HG03432 (cell line): ENCODE measurements around the gene XIRP2.
"Not testable (repeated sequence)": the region's sequence is repeated elsewhere in the genome, so short reads cannot be mapped to it uniquely, and the experiment has no call there.

Experiments used
- ATAC-seq: cut with Tn5 transposase; IDR thresholded peaks from one replicate; pipeline ENCODE4 v1.9.1; 2021; ENCODE audit warnings: mild to moderate bottlenecking, moderate library complexity; ENCODE audit not compliant: unreplicated experiment

The XIRP2 gene

DNA sequence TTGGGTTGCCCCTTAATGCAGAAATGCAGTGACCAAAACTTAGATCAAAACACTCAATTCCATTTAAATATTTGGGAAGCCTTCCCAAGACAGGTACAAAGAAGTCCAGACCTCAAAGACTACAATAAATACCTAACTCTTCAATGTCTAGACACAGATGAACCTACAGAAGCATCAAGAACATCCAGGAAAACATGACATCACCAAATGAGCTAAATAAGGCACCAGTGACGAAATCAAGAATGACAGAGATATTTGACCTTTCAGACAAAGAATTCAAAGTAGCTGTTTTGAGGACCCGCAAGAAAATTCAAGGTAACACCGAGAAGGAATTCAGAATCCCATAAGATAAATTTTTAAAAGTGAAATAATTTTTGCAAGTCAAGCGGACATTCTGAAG, 140.2 kb downstream of the XIRP2 start:
- no peak for ATAC-seq

DNA sequence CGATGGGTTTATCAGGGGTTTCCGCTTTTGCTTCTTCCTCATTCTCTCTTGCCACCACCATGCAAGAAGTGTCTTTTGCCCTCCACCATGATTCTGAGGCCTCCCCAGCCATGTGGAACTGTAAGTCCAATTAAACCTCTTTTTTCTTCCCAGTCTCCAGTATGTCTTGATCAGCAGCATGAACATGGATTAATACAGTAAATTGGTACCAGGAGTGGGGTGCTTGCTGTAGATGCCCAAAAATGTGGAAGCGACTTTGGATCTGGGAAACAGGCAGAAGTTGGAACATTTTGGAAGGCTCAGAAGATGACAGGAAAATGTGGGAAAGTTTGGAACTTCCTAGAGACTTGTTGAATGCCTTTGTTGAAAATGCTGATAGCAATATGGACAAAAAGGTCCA, 146.7 kb downstream of the XIRP2 start:
- not testable (repeated sequence) for ATAC-seq

GRCh38 chr2:167048829-167049228, 160.5 kb downstream of the XIRP2 start:
- no peak for ATAC-seq

DNA sequence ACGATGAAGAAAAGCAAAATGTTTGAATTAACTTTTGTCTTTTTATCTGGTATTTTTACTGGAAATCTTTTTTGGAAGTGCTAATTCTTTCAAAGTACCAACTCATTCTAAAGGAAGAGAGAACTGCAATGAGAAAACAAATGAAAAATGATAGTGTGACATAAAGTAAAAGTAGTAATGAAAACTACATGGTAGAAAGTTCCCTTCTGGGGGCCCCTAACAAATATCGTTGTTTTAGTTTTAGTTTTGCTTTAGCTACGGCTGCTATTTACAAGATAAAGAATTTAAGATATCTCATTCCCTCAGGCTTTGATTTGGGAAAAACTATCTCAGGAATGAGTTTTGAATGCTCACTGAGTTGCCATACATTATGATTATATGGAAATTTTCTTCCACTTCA, 161.4 kb downstream of the XIRP2 start:
- no peak for ATAC-seq

GRCh38 chr2:167052825-167053224, 164.5 kb downstream of the XIRP2 start:
- no peak for ATAC-seq

GRCh38 chr2:167054881-167055280, 166.6 kb downstream of the XIRP2 start:
- ATAC-seq = peak; percentile 57

DNA sequence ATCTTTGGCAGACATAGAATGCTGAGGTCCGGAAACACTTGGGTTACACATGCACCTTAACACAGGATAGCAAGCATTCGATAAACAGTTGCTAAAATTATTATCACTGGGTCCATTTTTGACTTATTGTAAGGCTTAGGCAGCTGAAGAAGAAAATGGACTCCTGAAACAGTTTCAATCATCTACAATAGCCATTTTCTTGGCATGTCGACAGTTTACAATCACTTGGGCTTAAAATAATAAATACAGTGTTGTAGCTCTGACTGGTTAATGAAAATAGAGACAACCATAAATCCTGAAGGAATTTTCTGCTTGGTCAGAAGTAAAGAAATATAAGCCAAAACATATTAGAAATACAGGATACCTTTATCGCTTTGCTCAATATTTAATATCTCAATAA, 169.2 kb downstream of the XIRP2 start:
- ATAC-seq = no peak

- no peak for ATAC-seq
Observed at GRCh38 chr2:167059173-167059572, 170.9 kb downstream of the XIRP2 start.

GRCh38 chr2:167069855-167070254, 181.6 kb downstream of the XIRP2 start:
- ATAC-seq = no peak

DNA sequence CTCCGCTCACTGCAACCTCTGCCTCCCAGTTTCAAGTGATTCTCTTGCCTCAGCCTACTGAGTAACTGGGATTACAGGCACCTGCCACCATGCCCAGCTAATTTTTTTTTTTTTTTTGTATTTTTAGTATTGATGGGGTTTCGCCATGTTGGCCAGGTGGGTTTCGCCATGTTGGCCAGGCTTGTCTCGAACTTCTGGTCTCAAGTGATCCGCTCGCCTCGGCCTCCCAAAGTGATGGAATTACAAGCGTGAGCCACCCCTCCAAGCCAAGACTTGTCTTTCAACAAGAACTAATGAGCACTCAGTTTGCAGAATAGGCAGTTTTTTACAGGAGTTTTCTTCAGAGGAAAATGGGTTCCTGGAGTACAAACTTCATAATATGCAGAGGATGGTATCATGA, 187.4 kb downstream of the XIRP2 start:
- not testable (repeated sequence) for ATAC-seq

- ATAC-seq = not testable (repeated sequence)
Observed at GRCh38 chr2:167098931-167099330, 210.7 kb downstream of the XIRP2 start.

DNA sequence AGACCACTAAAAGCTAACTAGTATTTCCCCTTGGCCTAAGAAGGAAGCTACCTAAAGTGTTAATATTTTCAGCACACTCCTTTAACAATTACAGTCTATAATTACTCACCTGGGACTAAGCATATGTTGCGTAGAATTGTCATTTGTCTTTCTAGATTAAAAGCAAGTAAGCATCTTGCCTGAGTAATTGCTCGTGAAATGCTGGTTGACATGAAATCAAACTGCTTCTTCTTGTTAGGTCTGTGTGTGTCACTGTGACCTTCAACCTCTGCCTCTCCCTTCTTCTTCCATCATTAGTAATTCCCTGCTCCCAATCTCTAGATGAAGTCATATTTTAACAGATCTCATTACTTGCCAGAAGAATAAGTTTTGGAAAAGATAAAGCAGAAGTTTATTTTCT, 212.2 kb downstream of the XIRP2 start:
- no peak for ATAC-seq

DNA sequence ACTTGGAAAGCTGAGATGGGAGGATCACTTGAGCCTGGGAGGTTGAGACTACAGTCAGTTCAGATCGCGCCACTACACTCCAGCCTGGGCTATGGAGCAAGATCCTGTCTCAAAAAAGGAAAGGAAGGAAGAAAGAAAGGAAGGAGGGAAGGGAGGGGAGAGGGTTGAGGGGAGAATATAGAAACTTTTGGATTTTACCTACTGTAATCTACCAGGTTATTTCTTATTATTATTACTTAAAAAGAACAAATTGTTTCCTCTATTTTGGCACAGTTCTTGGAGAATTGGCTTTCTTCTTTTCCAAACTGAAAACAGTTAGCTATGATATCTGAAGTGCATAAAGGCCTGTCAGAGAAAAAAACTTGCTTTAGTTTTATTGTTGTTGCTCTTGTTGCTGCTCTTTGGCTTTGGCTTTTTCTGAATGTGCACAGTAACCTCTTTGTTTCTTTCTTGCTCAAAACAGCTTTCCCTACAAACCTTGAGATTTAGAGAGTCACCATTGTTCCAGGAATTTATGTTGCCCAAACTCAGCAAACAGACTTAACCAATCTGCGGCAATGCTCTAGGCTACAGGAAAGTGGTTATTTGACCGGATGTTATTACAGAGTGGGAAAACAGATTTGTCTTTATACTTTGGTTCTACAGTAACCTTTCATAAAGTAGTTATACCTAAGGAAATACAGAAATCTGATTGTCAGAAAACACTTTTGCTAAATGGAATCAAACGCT, 214.9 kb downstream of the XIRP2 start:
- no peak for ATAC-seq

- no peak for ATAC-seq
Observed at GRCh38 chr2:167103757-167104133, 215.5 kb downstream of the XIRP2 start.

DNA sequence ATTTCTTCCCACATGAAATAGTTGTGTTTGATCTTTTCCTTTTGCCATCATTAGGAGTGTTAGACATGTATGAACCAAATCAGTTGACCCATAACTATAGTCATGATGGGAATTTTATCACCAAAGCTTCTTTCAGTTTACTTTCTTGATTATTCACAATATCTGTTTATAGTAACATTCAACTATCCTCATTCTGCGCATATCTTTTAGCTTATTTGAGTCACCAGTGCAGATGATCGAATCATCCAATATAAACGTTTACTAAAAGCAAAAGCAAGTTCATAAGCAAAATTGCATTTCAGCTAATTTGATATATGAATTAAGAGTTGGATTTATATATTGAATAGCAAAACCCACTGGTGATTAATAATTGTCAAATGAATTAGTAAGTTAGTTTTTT, 216.4 kb downstream of the XIRP2 start:
- ATAC-seq = no peak

GRCh38 chr2:167109682-167110081, 221.4 kb downstream of the XIRP2 start:
- peak; percentile 74 for ATAC-seq

GRCh38 chr2:167110345-167110744, 222.1 kb downstream of the XIRP2 start:
- no peak for ATAC-seq

GRCh38 chr2:167114018-167114417, 225.7 kb downstream of the XIRP2 start:
- ATAC-seq = no peak

- ATAC-seq = no peak
Observed at GRCh38 chr2:167115541-167115940, 227.3 kb downstream of the XIRP2 start.

DNA sequence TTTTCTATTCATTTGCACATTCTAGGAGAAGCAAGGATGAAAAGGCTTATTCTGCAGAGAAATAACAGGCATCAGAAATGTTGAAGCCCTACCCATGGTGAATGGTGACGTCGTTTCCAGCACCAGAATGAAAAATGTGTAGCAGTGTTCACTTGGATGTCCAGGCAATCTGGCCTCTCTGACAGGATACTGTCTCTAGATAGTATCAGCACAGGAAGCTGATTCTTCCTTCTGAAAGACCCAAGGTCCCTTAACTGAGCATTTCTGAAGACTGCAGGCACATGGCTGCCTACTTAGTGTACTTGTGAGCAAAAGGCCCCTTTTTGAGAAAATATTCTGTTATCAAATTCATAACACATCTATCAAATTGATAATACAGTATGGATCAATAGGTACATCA, 234.1 kb downstream of the XIRP2 start:
- ATAC-seq = no peak

- ATAC-seq = no peak
Observed at GRCh38 chr2:167126165-167126564, 237.9 kb downstream of the XIRP2 start.

- ATAC-seq = no peak
Observed at GRCh38 chr2:167127135-167127534, 238.9 kb downstream of the XIRP2 start.

- no peak for ATAC-seq
Observed at GRCh38 chr2:167128130-167128529, 239.8 kb downstream of the XIRP2 start.
